ENCODE measurements around the gene MPG. TPM values are rescaled to one million over a fixed set of nuclear protein-coding genes. Genes with fewer than 3 reads are reported as not detected.

The MPG gene
- total and polyA plus RNA-seq, 2 of the 8 experiments (the other 6 are each of a cell fraction or from before 2014, with no cell fraction given): 37.6 to 83.7 TPM

GRCh38 chr16:117379-118365 is 39.6 kb downstream of the MPG start:
- no peak overlapping the region for H2BK120ac ChIP-seq (replicated peaks; ENCODE audit: low read depth, low read length)
- TF ChIP-seq CTCF (IDR thresholded peaks at IDR 0.05; ENCODE audit: control extremely low read depth in 1 of 3, insufficient read depth in 1 of 3, low read depth in 1 of 3, low read length in 3 of 3) (peak; percentile 89 to 90 (median 89)), RAD21 (IDR thresholded peaks at IDR 0.05 in 1 of 2, conservative IDR thresholded peaks at IDR 0.05 in 1 of 2; ENCODE audit: low read depth in 2 of 2, low read length in 2 of 2) (peak; percentile 80 to 82), GABPA (IDR thresholded peaks at IDR 0.05; ENCODE audit: borderline replicate concordance, insufficient read depth, low read length) (peak; percentile 78; the same call in 1 of the 2 replicates), USF2 (IDR thresholded peaks at IDR 0.05; ENCODE audit: low read length) (no peak), CHD2 (IDR thresholded peaks at IDR 0.05; ENCODE audit: low read length) (no peak)

More at GRCh38 chr16:117379-118365, 39.6 kb downstream of the MPG start:
- Histone ChIP-seq H4K20me1 (replicated peaks in 1 of 2; ENCODE audit: control insufficient read depth in 1 of 2, insufficient read depth in 2 of 2, low read length in 2 of 2) (peaks cover 0 to 13% of the 10 kb centered on the region in 2 experiments), H3K27me3 (replicated peaks in 1 of 4; ENCODE audit: control insufficient read depth in 3 of 4, extremely low read depth in 1 of 4, insufficient read depth in 3 of 4, low read length in 3 of 4) (no peaks in the 10 kb centered on the region), H3K9ac (replicated peaks in 1 of 4; ENCODE audit: extremely low read depth in 1 of 4, low read depth in 3 of 4, low read length in 3 of 4) (no peak overlapping the region), H3K4ac (replicated peaks; ENCODE audit: insufficient read length, low read depth, low read length) (no peak overlapping the region), H4K8ac (ENCODE audit: extremely low read depth, insufficient read depth, low read length) (no peak overlapping the region), H4K5ac (ENCODE audit: insufficient read length, low read depth, low read length) (no peak overlapping the region), H3K56ac (replicated peaks; ENCODE audit: insufficient read length, low read depth, low read length) (no peak overlapping the region), H3K79me1 (ENCODE audit: low read depth, low read length) (no peaks in the 10 kb centered on the region), H3K4me3 (ENCODE audit: extremely low read depth in 1 of 4, insufficient read depth in 2 of 4, low read depth in 3 of 4, low read length in 4 of 4) (no peak overlapping the region), H2BK12ac (ENCODE audit: low read depth, low read length) (0 out of 2 replicates have a peak overlapping the region, but pooled peaks have one; percentile 13), H3K4me1 (replicated peaks in 1 of 4; ENCODE audit: control insufficient read depth in 3 of 4, insufficient read depth in 4 of 4, low read length in 3 of 4) (peaks cover 0 to 4% (median 1%) of the 10 kb centered on the region in 4 experiments; a peak in 4 of 7 replicates), H3K79me2 (ENCODE audit: control insufficient read depth in 1 of 2, insufficient read depth in 2 of 2, low read length in 2 of 2) (no peaks in the 10 kb centered on the region), H3K23me2 (ENCODE audit: low read depth, low read length) (no peaks in the 10 kb centered on the region), H3K23ac (ENCODE audit: insufficient read length) (no peak overlapping the region), H3K4me2 (ENCODE audit: insufficient read depth in 1 of 2, low read depth in 2 of 2, low read length in 2 of 2) (no peak overlapping the region), H2BK5ac (ENCODE audit: low read depth, low read length) (no peak overlapping the region), H2AFZ (ENCODE audit: low read length) (no peak overlapping the region), H2BK20ac (ENCODE audit: low read length) (no peak overlapping the region), H3K27ac (ENCODE audit: low read depth, low read length) (no peak overlapping the region), H3K18ac (ENCODE audit: extremely low read depth, low read length) (no peak overlapping the region), H4K91ac (replicated peaks; ENCODE audit: insufficient read length, low read length) (no peak overlapping the region), H2AK5ac (ENCODE audit: low read depth, low read length) (no peak overlapping the region), H3K36me3 (ENCODE audit: control insufficient read depth in 2 of 4, insufficient read depth in 4 of 4, low read length in 3 of 4) (no peaks in the 10 kb centered on the region), H3K9me3 (ENCODE audit: insufficient read depth in 2 of 2, low read depth in 1 of 2, low read length in 1 of 2) (no peaks in the 10 kb centered on the region), H2BK15ac (ENCODE audit: low read length) (no peak overlapping the region), H3K14ac (ENCODE audit: insufficient read length) (no peak overlapping the region)
- 74% methylated on average over 19 of the region's 19 CpGs; no CpG with 5 or more reads in 1 of the 2 experiments for WGBS, 2 experiments (ENCODE audit: extremely low coverage in 1 of 2, insufficient coverage in 1 of 2, insufficient read length in 1 of 2, insufficient replicate concordance in 2 of 2, low coverage in 1 of 2, low lambda C conversion rate in 2 of 2, missing lambda C conversion rate in 1 of 2)
- ChIA-PET CTCF (ENCODE audit: partially characterized antibody) (interaction anchor here (0.7 to 5.8 kb wide), 39 partner anchors 10 to 667 kb away, joined by 3 to 43 read pairs (median 5); partner anchors contain the start of genes HBM and HBQ1), POLR2A (ENCODE audit: partially characterized antibody) (interaction anchor here (1.0 to 2.0 kb wide), 5 partner anchors 14 to 118 kb away, joined by 3 to 6 read pairs (median 4); partner anchors contain the start of gene HBQ1)
- DNase-seq (ENCODE audit: low read depth in 1 of 2, low spot score in 2 of 2): peak; percentile 58 to 94
- no peak for FAIRE-seq

All from H1 (cell line).